ENCODE results near the gene TMEM151B. TPM values are rescaled to one million over a fixed set of nuclear protein-coding genes. Genes with fewer than 3 reads are reported as not detected.

The TMEM151B gene
- total and polyA plus RNA-seq, 2 of the 13 experiments (the other 11 are each of a cell fraction or from before 2014, with no cell fraction given) = not detected

- TF ChIP-seq, protein P1, sequence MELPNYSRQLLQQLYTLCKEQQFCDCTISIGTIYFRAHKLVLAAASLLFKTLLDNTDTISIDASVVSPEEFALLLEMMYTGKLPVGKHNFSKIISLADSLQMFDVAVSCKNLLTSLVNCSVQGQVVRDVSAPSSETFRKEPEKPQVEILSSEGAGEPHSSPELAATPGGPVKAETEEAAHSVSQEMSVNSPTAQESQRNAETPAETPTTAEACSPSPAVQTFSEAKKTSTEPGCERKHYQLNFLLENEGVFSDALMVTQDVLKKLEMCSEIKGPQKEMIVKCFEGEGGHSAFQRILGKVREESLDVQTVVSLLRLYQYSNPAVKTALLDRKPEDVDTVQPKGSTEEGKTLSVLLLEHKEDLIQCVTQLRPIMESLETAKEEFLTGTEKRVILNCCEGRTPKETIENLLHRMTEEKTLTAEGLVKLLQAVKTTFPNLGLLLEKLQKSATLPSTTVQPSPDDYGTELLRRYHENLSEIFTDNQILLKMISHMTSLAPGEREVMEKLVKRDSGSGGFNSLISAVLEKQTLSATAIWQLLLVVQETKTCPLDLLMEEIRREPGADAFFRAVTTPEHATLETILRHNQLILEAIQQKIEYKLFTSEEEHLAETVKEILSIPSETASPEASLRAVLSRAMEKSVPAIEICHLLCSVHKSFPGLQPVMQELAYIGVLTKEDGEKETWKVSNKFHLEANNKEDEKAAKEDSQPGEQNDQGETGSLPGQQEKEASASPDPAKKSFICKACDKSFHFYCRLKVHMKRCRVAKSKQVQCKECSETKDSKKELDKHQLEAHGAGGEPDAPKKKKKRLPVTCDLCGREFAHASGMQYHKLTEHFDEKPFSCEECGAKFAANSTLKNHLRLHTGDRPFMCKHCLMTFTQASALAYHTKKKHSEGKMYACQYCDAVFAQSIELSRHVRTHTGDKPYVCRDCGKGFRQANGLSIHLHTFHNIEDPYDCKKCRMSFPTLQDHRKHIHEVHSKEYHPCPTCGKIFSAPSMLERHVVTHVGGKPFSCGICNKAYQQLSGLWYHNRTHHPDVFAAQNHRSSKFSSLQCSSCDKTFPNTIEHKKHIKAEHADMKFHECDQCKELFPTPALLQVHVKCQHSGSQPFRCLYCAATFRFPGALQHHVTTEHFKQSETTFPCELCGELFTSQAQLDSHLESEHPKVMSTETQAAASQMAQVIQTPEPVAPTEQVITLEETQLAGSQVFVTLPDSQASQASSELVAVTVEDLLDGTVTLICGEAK (IDR thresholded peaks at IDR 0.05) = no peak
- TF ChIP-seq, protein P1 (CRISPR knock-in tag; IDR thresholded peaks at IDR 0.05) = no peak
- TF ChIP-seq ZNF83 (CRISPR knock-in tag; IDR thresholded peaks at IDR 0.05; ENCODE audit: borderline replicate concordance) (no peak), RBAK (CRISPR knock-in tag; IDR thresholded peaks at IDR 0.05) (no peak), ZNF160 (CRISPR knock-in tag; IDR thresholded peaks at IDR 0.05) (no peak), AGO1 (IDR thresholded peaks at IDR 0.05; ENCODE audit: low read depth, low read length, poor library complexity, severe bottlenecking) (peak; percentile 94), SUZ12 (IDR thresholded peaks at IDR 0.05; ENCODE audit: low read depth, low read length) (no peak), PBX2 (CRISPR knock-in tag; IDR thresholded peaks at IDR 0.05) (no peak), PREB (CRISPR knock-in tag; IDR thresholded peaks at IDR 0.05) (no peak), AHR (CRISPR knock-in tag; IDR thresholded peaks at IDR 0.05) (no peak; the same call in 1 of the 2 replicates), ZNF530 (CRISPR knock-in tag; IDR thresholded peaks at IDR 0.05; ENCODE audit: low read depth) (peak; percentile 24; the same call in 1 of the 2 replicates), ZNF232 (CRISPR knock-in tag; IDR thresholded peaks at IDR 0.05; ENCODE audit: borderline replicate concordance) (no peak), ZNF577 (CRISPR knock-in tag; IDR thresholded peaks at IDR 0.05; ENCODE audit: borderline replicate concordance, low read depth) (no peak), MYC (CRISPR knock-in tag; IDR thresholded peaks at IDR 0.05; ENCODE audit: borderline replicate concordance) (peak; percentile 95), ZNF317 (CRISPR knock-in tag; IDR thresholded peaks at IDR 0.05) (peak; percentile 32; the same call in 1 of the 2 replicates)
- TF ChIP-seq, protein P2, sequence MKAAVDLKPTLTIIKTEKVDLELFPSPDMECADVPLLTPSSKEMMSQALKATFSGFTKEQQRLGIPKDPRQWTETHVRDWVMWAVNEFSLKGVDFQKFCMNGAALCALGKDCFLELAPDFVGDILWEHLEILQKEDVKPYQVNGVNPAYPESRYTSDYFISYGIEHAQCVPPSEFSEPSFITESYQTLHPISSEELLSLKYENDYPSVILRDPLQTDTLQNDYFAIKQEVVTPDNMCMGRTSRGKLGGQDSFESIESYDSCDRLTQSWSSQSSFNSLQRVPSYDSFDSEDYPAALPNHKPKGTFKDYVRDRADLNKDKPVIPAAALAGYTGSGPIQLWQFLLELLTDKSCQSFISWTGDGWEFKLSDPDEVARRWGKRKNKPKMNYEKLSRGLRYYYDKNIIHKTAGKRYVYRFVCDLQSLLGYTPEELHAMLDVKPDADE (CRISPR knock-in tag; IDR thresholded peaks at IDR 0.05) = no peak
Measured at GRCh38 chr6:44247338-44248302, 22.6 kb upstream of the TMEM151B start (continued).

Measured in HepG2 (cell line).